Measurements from ENCODE around the gene PAX3.
A peak's percentile ranks its signal among the peaks of the same experiment; 100 is the strongest.

PAX3 gene

GRCh38 chr2:222305516-222306392, 7.0 kb upstream of the PAX3 start:
- Histone ChIP-seq H3K4me2 (ENCODE audit: low read depth, low read length, poor library complexity, severe bottlenecking) (peak overlapping the region; percentile 35), H3K36me3 (ENCODE audit: low read length) (no peaks in the 10 kb centered on the region), H4K20me1 (ENCODE audit: low read depth, low read length) (no peaks in the 10 kb centered on the region), H3F3A (ENCODE audit: insufficient read depth) (no peaks in the 10 kb centered on the region), H2AFZ (ENCODE audit: low read depth, low read length, severe bottlenecking) (no peak overlapping the region), H3K9me3 (ENCODE audit: insufficient read depth, low read length) (no peaks in the 10 kb centered on the region), H3K79me2 (ENCODE audit: insufficient read depth, low read length) (no peaks in the 10 kb centered on the region), H3K4me3 (ENCODE audit: insufficient read depth, low read length, poor library complexity, severe bottlenecking) (no peak overlapping the region), H3K9ac (ENCODE audit: low read length) (no peak overlapping the region), H3K27ac (ENCODE audit: low read depth, low read length) (no peak overlapping the region), H3K9me2 (replicated peaks; ENCODE audit: insufficient read depth, low read length) (no peaks in the 10 kb centered on the region), H3K27me3 (ENCODE audit: low read length) (no peaks in the 10 kb centered on the region)
- TF ChIP-seq CTCF (IDR thresholded peaks at IDR 0.05; ENCODE audit: insufficient read depth, low read length, poor library complexity, severe bottlenecking) (no peak), EZH2phosphoT487 (conservative IDR thresholded peaks at IDR 0.05; ENCODE audit: low read length) (no peak)

- H3K79me2 ChIP-seq (ENCODE audit: insufficient read depth, low read length), result no peaks in the 10 kb centered on the region
- no peak overlapping the region for H3K27ac ChIP-seq (ENCODE audit: low read depth, low read length)
- no peaks in the 10 kb centered on the region for H3K27me3 ChIP-seq (ENCODE audit: low read length)
- H3K9ac ChIP-seq (ENCODE audit: low read length), result no peak overlapping the region
- no peaks in the 10 kb centered on the region for H3F3A ChIP-seq (ENCODE audit: insufficient read depth)
- TF ChIP-seq EZH2phosphoT487 (conservative IDR thresholded peaks at IDR 0.05; ENCODE audit: low read length) (no peak), CTCF (IDR thresholded peaks at IDR 0.05; ENCODE audit: insufficient read depth, low read length, poor library complexity, severe bottlenecking) (no peak)
- no peaks in the 10 kb centered on the region for H3K36me3 ChIP-seq (ENCODE audit: low read length)
- H3K4me3 ChIP-seq (ENCODE audit: insufficient read depth, low read length, poor library complexity, severe bottlenecking), result no peak overlapping the region
- no peak overlapping the region for H2AFZ ChIP-seq (ENCODE audit: low read depth, low read length, severe bottlenecking)
- H4K20me1 ChIP-seq (ENCODE audit: low read depth, low read length), result no peaks in the 10 kb centered on the region
- no peaks in the 10 kb centered on the region for H3K9me2 ChIP-seq (replicated peaks; ENCODE audit: insufficient read depth, low read length)
- no peaks in the 10 kb centered on the region for H3K9me3 ChIP-seq (ENCODE audit: insufficient read depth, low read length)
- peak overlapping the region; percentile 35 for H3K4me2 ChIP-seq (ENCODE audit: low read depth, low read length, poor library complexity, severe bottlenecking)
These were observed 6.1 kb upstream of the PAX3 start for GRCh38 chr2:222304737-222305515.

GRCh38 chr2:222303828-222304736, 5.3 kb upstream of the PAX3 start:
- Histone ChIP-seq H3K9ac (ENCODE audit: low read length) (no peak overlapping the region), H3K27me3 (ENCODE audit: low read length) (no peaks in the 10 kb centered on the region), H3K4me3 (ENCODE audit: insufficient read depth, low read length, poor library complexity, severe bottlenecking) (no peak overlapping the region), H3K9me3 (ENCODE audit: insufficient read depth, low read length) (no peaks in the 10 kb centered on the region), H3K36me3 (ENCODE audit: low read length) (no peaks in the 10 kb centered on the region), H4K20me1 (ENCODE audit: low read depth, low read length) (no peaks in the 10 kb centered on the region), H2AFZ (ENCODE audit: low read depth, low read length, severe bottlenecking) (no peak overlapping the region), H3K79me2 (ENCODE audit: insufficient read depth, low read length) (no peaks in the 10 kb centered on the region), H3K9me2 (replicated peaks; ENCODE audit: insufficient read depth, low read length) (no peaks in the 10 kb centered on the region), H3K4me2 (ENCODE audit: low read depth, low read length, poor library complexity, severe bottlenecking) (no peak overlapping the region), H3F3A (ENCODE audit: insufficient read depth) (no peaks in the 10 kb centered on the region), H3K27ac (ENCODE audit: low read depth, low read length) (no peak overlapping the region)
- TF ChIP-seq CTCF (IDR thresholded peaks at IDR 0.05; ENCODE audit: insufficient read depth, low read length, poor library complexity, severe bottlenecking) (no peak), EZH2phosphoT487 (conservative IDR thresholded peaks at IDR 0.05; ENCODE audit: low read length) (no peak)
